ENCODE data around the gene E2F1. TPM values are rescaled to one million over a fixed set of nuclear protein-coding genes. Genes with fewer than 3 reads are reported as not detected.
"Not testable (repeated sequence)": the region's sequence is repeated elsewhere in the genome, so short reads cannot be mapped to it uniquely, and the experiment has no call there.

The E2F1 gene
- polyA plus RNA-seq, 3 donors from 2014 or later, result 1.5 to 2.5 (median 1.8) TPM

DNA sequence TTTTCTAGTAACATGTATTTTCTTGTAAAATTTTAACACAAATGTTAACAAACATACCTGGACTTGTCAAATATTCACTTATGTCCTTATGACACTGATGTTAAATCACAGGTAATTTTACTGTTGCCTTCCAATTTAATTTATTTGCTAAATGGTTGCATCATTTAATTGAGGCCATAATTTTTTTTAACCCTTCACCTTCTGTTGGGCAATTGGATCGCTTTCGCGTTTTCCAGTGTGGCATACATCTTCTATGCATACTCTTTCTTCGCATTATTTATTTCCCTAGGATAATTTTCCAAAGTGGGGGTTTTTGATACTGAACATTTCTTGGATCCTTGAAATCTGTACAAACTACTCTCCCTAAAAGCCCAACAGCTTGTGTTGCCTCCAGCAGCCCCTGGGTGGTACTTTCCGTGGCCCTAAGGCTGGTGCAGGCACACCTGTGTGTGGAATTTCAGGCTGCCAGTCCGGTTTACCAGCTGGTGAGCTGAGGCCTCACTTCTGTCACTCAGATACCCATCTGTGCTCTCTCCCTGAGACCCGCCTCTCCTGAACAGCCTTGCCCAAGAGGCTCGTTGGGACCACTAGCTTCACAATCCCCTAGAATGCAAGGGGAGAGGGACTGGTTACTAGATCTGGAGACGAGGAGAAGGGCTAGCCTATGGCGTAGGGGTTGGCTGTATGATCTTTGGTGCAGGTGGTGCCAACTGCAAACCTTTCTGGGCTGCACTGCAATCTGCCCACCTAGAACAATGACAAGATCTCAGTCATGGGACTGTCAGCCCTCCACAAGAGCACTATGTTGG, 35.2 kb downstream of the E2F1 start:
- no peak for DNase-seq
- peaks cover 28% of the 10 kb centered on the region in 2 donors for H3K4me1 Mint-ChIP-seq
- H3K4me3 Mint-ChIP-seq, result no peak overlapping the region
- H3K27ac Mint-ChIP-seq, result no peak overlapping the region
- H3K9me3 Mint-ChIP-seq, result no peaks in the 10 kb centered on the region
- H3K36me3 Mint-ChIP-seq, result peaks cover 0 to 4% (median 0%) of the 10 kb centered on the region in 3 donors
- peaks cover 2 to 7% (median 2%) of the 10 kb centered on the region in 3 donors for H3K27me3 Mint-ChIP-seq (ENCODE audit: low read depth in 3 of 3)

DNA sequence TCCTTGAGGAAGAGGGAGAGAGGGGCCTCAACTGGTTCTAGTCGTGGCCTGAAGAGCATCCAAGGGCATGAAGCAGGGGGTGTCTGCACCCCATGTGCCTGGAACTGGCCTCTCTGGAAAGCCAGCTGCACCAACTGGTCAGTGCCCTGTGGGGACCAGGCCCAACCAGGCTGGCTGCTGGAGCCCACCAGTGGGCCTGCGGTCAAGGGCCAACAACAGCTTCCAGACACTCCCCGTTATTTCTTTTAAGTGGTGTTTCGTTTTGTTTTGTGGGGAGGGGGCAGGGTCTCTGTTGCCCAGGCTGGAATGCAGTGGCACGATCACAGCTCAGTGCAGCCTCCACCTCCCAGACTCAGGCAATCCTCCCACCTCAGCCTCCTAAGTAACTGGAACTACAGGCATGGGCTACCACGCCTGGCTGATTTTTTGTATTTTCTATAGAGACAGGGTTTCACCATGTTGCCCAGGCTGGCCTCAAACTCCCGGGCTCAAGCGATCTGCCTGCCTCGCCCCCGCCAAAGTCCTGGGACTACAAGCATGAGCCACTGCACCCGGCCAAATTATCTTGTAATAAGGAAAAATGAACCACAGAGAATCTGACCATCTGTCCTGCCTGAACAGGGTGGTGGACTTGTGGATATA, 36.0 kb downstream of the E2F1 start:
- Mint-ChIP-seq H3K36me3 (peaks cover 4 to 9% (median 5%) of the 10 kb centered on the region in 3 donors), H3K27ac (no peak overlapping the region), H3K4me1 (peaks cover 28 to 31% of the 10 kb centered on the region in 2 donors)

DNA sequence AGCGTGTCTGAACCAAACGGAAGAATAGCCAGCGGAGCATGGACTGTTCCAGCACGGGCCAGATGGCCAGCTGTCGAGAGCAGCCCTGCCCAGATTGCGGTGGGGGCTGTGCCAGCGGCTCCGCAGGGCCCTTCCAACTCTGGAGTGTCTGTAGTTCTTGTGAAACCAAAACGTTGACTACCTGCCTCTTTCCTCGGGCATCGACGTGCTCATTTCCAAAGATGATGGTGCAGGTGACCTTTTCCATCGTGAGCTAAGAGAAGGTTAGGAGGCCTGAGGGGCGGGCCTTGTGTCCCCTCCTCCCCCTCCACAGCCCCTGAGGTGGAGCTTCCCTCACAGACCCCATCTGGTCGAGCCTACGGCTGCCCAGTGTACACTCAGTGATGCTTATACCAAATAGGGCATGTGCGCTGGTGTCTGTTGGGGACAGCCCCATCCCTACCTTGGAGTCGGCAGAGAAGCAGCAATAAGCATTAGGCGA, 36.9 kb downstream of the E2F1 start:
- Mint-ChIP-seq H3K27ac (no peak overlapping the region), H3K9me3 (no peaks in the 10 kb centered on the region), H3K4me1 (peaks cover 28 to 31% of the 10 kb centered on the region in 2 donors), H3K27me3 (ENCODE audit: low read depth in 3 of 3) (peaks cover 2 to 7% (median 2%) of the 10 kb centered on the region in 3 donors), H3K4me3 (no peak overlapping the region), H3K36me3 (peaks cover 5 to 17% (median 9%) of the 10 kb centered on the region in 3 donors)
- no peak for DNase-seq

More for the DNA sequence above, 36.0 kb downstream of the E2F1 start:
- H3K9me3 Mint-ChIP-seq, result no peaks in the 10 kb centered on the region
- DNase-seq, result no peak
- no peak overlapping the region for H3K4me3 Mint-ChIP-seq
- H3K27me3 Mint-ChIP-seq (ENCODE audit: low read depth in 3 of 3), result peaks cover 2 to 7% (median 2%) of the 10 kb centered on the region in 3 donors

DNA sequence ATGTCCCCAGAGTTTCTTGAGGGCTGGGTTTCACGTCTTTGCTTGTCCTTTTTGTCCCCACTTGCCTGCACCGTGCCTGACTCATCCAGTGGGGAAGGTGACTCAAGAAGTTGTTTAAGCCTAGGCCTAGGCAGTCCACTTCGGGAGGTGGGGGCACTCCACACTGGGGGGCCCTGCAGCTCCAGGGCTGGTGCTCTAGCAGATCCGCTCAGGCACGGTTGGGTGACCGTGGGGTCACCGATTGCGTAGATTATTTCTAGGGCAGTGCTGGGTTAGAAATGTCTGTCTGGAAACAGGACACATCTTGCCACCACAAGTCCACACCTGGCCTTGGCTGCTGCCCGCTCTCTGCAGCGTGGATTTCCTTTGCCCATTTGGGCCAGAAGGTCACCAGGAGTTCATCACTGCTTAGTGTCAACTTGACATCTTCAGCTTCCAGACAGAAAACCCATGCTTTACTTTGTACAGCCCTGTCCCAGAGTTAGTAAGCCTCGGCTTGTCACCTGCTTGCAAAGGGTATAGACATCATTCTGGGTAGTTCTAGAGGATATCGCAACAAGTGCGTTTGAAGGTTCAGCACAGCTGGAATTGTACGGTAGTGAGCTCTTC, 37.7 kb downstream of the E2F1 start:
- H3K36me3 Mint-ChIP-seq, result peaks cover 5 to 21% (median 9%) of the 10 kb centered on the region in 3 donors
- peaks cover 2 to 7% (median 2%) of the 10 kb centered on the region in 3 donors for H3K27me3 Mint-ChIP-seq (ENCODE audit: low read depth in 3 of 3)
- DNase-seq, result peak in 2 of 3 donors; percentile 14 to 19
- peaks cover 28 to 31% of the 10 kb centered on the region in 2 donors for H3K4me1 Mint-ChIP-seq
- no peaks in the 10 kb centered on the region for H3K9me3 Mint-ChIP-seq
- peak overlapping the region in 3 of 5 donors; percentile 14 to 63 (median 15) for H3K4me3 Mint-ChIP-seq
- peak overlapping the region in 3 of 6 donors; percentile 12 to 15 (median 13) for H3K27ac Mint-ChIP-seq

DNA sequence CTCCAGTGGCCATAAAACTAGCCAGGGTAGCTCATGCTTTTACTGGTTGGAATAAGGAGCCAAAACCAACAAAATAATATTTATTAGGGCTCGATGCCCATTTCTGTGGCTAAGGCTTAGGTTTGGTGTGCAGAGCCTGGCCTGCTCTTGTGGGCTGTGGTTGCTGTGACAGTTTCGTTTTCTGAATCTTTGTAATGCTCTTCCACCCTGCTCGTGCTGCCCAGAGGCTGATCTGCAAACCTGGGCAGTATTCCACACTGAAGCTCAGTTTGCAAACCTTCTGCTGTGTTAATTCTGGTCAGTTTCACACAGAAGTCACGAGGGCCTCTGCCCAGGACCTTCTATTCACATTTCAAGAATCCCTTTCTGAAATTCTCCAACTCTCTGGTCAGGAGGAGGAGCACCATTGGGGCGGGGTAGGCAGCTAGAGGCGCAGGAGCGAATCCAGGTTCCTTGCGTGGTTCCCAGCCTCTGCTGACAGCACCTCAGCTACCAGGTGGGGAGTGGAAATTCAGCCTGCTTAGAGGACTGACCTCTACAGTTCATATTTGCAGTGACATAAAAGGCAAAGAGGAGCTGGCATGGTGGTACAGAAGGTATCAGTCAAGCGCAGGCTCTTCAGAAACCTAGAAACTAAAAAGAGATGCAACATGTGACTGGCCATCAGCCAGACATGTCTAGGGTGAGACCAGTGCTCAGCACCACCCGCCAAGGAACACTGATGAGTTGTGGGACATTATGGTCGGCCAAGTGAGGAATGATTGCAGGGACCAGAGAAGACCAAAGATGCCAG, 38.4 kb downstream of the E2F1 start:
- Mint-ChIP-seq H3K4me3 (peak overlapping the region; percentile 70 to 88 (median 77)), H3K36me3 (peaks cover 5 to 21% (median 9%) of the 10 kb centered on the region in 3 donors)

DNA sequence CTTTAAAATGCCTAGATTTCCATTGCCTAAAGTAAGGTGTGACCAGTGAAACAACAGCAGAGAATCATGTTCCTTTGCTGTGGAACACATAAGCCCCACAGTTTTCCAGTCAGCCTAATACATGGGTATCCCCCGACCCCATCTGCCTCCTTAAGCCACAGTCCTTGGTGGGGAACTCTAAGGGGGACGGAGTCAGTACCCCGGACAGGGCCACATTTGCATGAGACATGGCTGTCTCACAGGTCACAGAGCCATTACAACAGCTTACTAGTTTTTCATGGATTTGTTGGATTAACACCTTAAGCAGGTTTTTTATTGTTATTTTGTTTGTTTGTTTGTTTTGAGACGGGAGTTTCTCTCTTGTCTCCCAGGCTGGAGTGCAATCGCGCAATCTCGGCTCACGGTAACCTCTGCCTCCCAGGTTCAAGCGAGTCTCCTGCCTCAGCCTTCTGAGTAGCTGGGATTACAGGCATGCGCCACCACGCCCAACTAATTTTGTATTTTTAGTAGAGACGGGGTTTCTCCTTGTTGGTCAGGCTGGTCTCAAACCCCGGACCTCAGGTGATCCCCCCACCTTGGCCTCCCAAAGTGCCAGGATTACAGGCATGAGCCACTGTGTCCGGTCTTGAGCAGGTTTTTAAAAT, 39.1 kb downstream of the E2F1 start:
- peaks cover 28 to 31% of the 10 kb centered on the region in 2 donors for H3K4me1 Mint-ChIP-seq
- peak overlapping the region in 3 of 6 donors; percentile 45 to 79 (median 59) for H3K27ac Mint-ChIP-seq
- peak overlapping the region in 3 of 5 donors; percentile 73 to 88 (median 79) for H3K4me3 Mint-ChIP-seq

More for the DNA sequence above, 38.4 kb downstream of the E2F1 start:
- peak; percentile 41 to 52 (median 41) for DNase-seq
- Mint-ChIP-seq H3K9me3 (no peaks in the 10 kb centered on the region), H3K27ac (peak overlapping the region; percentile 15 to 89 (median 69)), H3K4me1 (peaks cover 28 to 31% of the 10 kb centered on the region in 2 donors), H3K27me3 (ENCODE audit: low read depth in 3 of 3) (peaks cover 2 to 3% (median 2%) of the 10 kb centered on the region in 3 donors)

DNA sequence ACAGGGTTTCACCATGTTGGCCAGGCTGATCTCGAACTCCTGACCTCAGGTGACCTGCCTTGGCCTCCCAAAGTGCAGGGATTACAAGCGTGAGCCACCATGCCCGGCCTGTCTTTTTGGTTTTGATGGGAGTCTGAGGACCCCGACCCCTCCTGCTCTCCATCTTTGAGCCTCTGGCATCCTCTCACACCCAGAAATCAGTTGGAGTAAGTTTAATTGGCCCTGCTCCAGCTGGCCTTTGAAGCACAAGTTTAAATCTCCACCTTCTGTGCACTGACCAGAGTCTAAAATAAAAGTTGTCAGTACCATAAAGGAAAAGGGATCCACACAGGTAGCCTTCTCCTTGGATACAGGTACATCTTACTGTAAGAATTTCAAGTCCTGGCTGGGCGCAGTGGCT, 40.0 kb downstream of the E2F1 start:
- DNase-seq, result no peak
- no peaks in the 10 kb centered on the region for H3K9me3 Mint-ChIP-seq
- H3K4me1 Mint-ChIP-seq, result peaks cover 28 to 31% of the 10 kb centered on the region in 2 donors
- H3K27ac Mint-ChIP-seq, result no peak overlapping the region
- no peak overlapping the region for H3K4me3 Mint-ChIP-seq
- H3K27me3 Mint-ChIP-seq (ENCODE audit: low read depth in 3 of 3), result peaks cover 2 to 3% (median 2%) of the 10 kb centered on the region in 3 donors
- H3K36me3 Mint-ChIP-seq, result peaks cover 6 to 27% (median 12%) of the 10 kb centered on the region in 3 donors

More for the DNA sequence above, 39.1 kb downstream of the E2F1 start:
- H3K27me3 Mint-ChIP-seq (ENCODE audit: low read depth in 3 of 3); H3K9me3 Mint-ChIP-seq; DNase-seq: not testable (repeated sequence)
- H3K36me3 Mint-ChIP-seq, result peaks cover 5 to 21% (median 9%) of the 10 kb centered on the region in 3 donors

DNA sequence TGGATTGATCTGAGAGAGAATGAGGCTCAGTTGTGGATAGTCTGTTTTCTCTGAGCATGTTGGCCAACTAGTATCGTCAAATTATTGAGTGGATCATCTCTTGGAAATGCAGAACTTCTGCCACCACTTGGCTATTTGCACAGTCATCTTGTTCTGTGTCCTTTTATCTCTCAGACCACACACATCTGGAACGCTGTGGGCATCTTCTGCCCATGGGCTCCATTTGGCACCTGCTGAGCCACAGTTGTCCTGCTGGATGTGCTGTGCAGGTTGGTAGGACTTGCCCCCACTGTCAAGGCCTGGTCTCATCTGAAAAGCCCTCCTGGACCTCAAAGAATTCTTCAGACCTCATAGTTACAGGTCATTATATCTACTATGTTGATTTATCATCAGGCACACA, 40.8 kb downstream of the E2F1 start:
- H3K4me1 Mint-ChIP-seq, result peaks cover 28 to 31% of the 10 kb centered on the region in 2 donors
- peaks cover 12 to 32% (median 17%) of the 10 kb centered on the region in 3 donors for H3K36me3 Mint-ChIP-seq
- H3K4me3 Mint-ChIP-seq, result no peak overlapping the region
- peaks cover 2 to 3% (median 2%) of the 10 kb centered on the region in 3 donors for H3K27me3 Mint-ChIP-seq (ENCODE audit: low read depth in 3 of 3)
- H3K9me3 Mint-ChIP-seq, result no peaks in the 10 kb centered on the region
- peak overlapping the region in 2 of 6 donors; percentile 29 to 49 for H3K27ac Mint-ChIP-seq
- no peak for DNase-seq

DNA sequence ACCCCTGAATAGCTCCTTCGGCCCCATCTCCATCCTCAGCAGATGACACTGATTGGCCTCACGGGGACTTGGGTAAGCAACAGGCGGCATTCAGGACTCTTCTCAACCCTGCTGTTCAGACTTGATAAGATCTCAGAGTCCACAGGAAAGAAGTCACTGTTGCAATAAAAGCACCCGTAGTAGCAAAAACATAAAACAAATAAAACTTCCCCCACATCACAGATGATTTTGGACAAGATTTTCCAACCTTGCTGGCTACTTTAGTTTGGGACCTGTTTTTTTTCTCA, 41.2 kb downstream of the E2F1 start:
- H3K27me3 Mint-ChIP-seq (ENCODE audit: low read depth in 3 of 3), result peaks cover 2 to 3% (median 2%) of the 10 kb centered on the region in 3 donors
- DNase-seq, result no peak
- peaks cover 28 to 31% of the 10 kb centered on the region in 2 donors for H3K4me1 Mint-ChIP-seq
- H3K27ac Mint-ChIP-seq, result peak overlapping the region in 3 of 6 donors; percentile 29 to 49 (median 46)
- H3K36me3 Mint-ChIP-seq, result peaks cover 16 to 36% (median 20%) of the 10 kb centered on the region in 3 donors
- H3K4me3 Mint-ChIP-seq, result no peak overlapping the region
- H3K9me3 Mint-ChIP-seq, result no peaks in the 10 kb centered on the region

DNA sequence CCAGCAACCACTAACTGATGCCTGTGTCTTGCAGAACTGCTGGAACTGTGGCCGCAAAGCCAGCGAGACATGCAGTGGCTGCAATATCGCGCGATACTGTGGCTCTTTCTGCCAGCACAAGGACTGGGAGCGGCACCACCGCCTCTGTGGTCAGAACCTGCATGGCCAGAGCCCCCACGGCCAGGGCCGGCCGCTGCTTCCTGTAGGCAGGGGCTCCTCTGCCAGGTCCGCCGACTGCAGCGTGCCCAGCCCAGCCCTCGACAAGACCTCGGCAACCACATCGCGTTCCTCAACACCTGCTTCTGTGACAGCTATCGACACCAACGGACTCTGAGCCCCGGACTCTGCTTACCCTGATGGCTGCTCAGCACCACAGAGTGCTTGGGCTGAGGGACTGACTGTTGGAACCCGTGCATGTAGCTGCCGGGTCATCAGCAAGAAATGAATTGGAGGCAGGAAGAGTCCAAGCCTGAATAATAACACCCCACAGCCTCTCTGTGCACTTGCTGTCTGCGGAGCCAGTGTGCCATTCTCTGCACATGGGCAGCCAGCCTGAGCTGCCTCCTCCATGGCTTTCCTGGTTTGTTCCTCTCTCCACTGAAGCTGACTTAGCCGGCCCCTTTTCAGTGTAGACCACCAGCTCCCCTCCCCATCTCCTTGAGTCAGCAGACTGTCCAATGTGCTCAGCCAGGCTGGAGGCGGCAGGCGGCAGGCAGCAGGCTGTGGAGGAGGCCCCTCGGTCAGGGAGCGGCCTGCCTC, 41.7 kb downstream of the E2F1 start:
- no peaks in the 10 kb centered on the region for H3K9me3 Mint-ChIP-seq
- peak overlapping the region in 1 of 6 donors; percentile 46 for H3K27ac Mint-ChIP-seq
- H3K4me3 Mint-ChIP-seq, result no peak overlapping the region
- peaks cover 2 to 3% (median 2%) of the 10 kb centered on the region in 3 donors for H3K27me3 Mint-ChIP-seq (ENCODE audit: low read depth in 3 of 3)
- DNase-seq, result no peak
- H3K36me3 Mint-ChIP-seq, result peaks cover 19 to 39% (median 25%) of the 10 kb centered on the region in 3 donors
- peaks cover 23 to 28% of the 10 kb centered on the region in 2 donors for H3K4me1 Mint-ChIP-seq

DNA sequence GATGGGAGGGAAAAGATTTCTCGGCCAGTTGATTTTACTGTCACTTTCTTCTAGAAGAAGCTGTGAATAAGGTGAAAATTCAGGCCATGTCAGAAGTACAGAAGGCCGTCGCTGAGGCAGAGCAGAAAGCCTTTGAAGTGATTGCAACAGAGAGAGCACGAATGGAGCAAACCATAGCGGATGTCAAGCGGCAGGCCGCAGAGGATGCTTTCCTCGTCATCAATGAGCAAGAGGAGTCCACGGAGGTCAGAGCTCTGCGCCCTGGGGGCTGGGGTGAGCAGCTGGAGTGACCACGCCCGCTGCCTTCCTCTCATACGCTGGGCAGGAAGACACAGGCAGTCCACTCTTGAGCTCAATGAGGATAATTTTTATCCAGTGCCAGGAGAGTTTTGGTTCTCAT, 45.9 kb downstream of the E2F1 start:
- Mint-ChIP-seq H3K4me3 (no peak overlapping the region), H3K27me3 (ENCODE audit: low read depth in 3 of 3) (peaks cover 0 to 2% (median 0%) of the 10 kb centered on the region in 3 donors), H3K27ac (peak overlapping the region in 1 of 6 donors; percentile 7), H3K36me3 (peaks cover 14 to 44% (median 29%) of the 10 kb centered on the region in 3 donors), H3K4me1 (no peaks in the 10 kb centered on the region), H3K9me3 (no peaks in the 10 kb centered on the region)
- DNase-seq, result no peak

DNA sequence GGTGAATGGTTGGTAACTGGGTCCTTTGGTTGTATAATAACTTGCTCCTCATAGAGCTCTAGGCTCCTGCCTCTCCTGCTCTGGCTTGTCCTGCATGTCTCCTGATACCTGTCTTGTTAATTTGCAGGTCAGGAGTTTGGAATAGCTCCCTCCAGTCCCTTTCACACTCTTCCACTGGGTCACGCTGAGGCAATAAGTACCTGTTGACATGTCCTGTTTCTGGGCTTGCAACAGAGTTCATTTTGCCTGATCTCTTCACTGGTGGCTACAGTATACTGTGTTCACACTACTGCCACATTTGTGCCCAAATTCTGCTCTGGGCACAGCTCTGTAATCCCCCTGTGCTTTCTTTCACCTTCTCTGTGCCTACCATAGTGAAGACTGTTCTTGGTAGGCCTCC, 49.4 kb downstream of the E2F1 start:
- Mint-ChIP-seq H3K27me3 (ENCODE audit: low read depth in 3 of 3) (peaks cover 0 to 2% (median 0%) of the 10 kb centered on the region in 3 donors), H3K9me3 (no peaks in the 10 kb centered on the region), H3K4me1 (peaks cover 3 to 9% of the 10 kb centered on the region in 2 donors), H3K27ac (peak overlapping the region in 2 of 6 donors; percentile 4 to 8), H3K36me3 (peaks cover 17 to 32% (median 21%) of the 10 kb centered on the region in 3 donors), H3K4me3 (no peak overlapping the region)
- no peak for DNase-seq
